Lung (tissue), 12 donors: ENCODE results near the gene MARCHF9. TPM values are rescaled to one million over a fixed set of nuclear protein-coding genes. Genes with fewer than 3 reads are reported as not detected.
"Not testable (repeated sequence)": the region's sequence is repeated elsewhere in the genome, so short reads cannot be mapped to it uniquely, and the experiment has no call there.

Source experiments
- ATAC-seq: fragments of 200-7000 bp; cut with Tn5 transposase; one replicate; pipeline ENCODE4 v1.9.1; 2020; ENCODE audit warnings: moderate number of reproducible peaks; ENCODE audit not compliant: insufficient read depth, low FRiP score
- DNase-seq, 3 donors: peaks; one replicate each; pipeline ENCODE4 v3.0.0-alpha.2; 2013 to 2017
- H3K27ac ChIP-seq, 2 donors: one replicate each; pipeline ENCODE4 v1.5.1; 2013; ENCODE audit warnings: mild to moderate bottlenecking in 2 of 2, moderate library complexity in 2 of 2, control low read depth in 1 of 2, inconsistent platforms in 1 of 2, low read depth in 1 of 2, low read length in 1 of 2
- H3K27me3 ChIP-seq, 3 donors: one replicate each; pipeline ENCODE4 v1.5.1; 2013; ENCODE audit warnings: low read length in 2 of 3; ENCODE audit not compliant: control insufficient read depth in 3 of 3, insufficient read depth in 3 of 3
- H3K36me3 ChIP-seq, 4 donors: one replicate each; pipeline ENCODE4 v1.5.1; 2013; ENCODE audit warnings: low read length in 4 of 4, mild to moderate bottlenecking in 1 of 4, moderate library complexity in 1 of 4; ENCODE audit not compliant: control insufficient read depth in 4 of 4, insufficient read depth in 4 of 4
- H3K4me1 ChIP-seq, 5 donors: one replicate each; pipeline ENCODE4 v1.5.1; 2013; ENCODE audit warnings: low read length in 5 of 5, mild to moderate bottlenecking in 2 of 5, moderate library complexity in 1 of 5; ENCODE audit not compliant: control insufficient read depth in 5 of 5, insufficient read depth in 5 of 5
- H3K4me3 ChIP-seq: one replicate; pipeline ENCODE4 v1.5.1; 2013; ENCODE audit warnings: mild to moderate bottlenecking, control low read depth, moderate library complexity
- H3K9ac ChIP-seq, 2 donors: one replicate each; pipeline ENCODE4 v1.5.1; 2013; ENCODE audit warnings: low read length in 2 of 2, control low read depth in 1 of 2; ENCODE audit not compliant: insufficient read depth in 1 of 2
- H3K9me3 ChIP-seq, 4 donors: one replicate each; pipeline ENCODE4 v1.5.1; 2013; ENCODE audit warnings: low read length in 3 of 4, mild to moderate bottlenecking in 1 of 4, moderate library complexity in 1 of 4; ENCODE audit not compliant: control insufficient read depth in 4 of 4, insufficient read depth in 3 of 4
- WGBS, 2 donors: extraction: QIAGEN DNeasy Blood & Tissue Kit; methylation state at CpG; one replicate each; pipeline ENCODE4 v1.1.7; 2013; 5-methylcytosine and 5-hydroxymethylcytosine counted together
- polyA plus RNA-seq, 2 donors: library from polyadenylated mRNA; stranded (reverse); fragments of 200-250 nt; gene quantifications; one replicate each; pipeline ENCODE4 v1.2.1, GENCODE V29; 2013
- total RNA-seq, 2 donors: library from RNA; depleted of rRNA in 1 of 2; stranded (reverse); fragments of >200 nt in 1 of 2; gene quantifications; one replicate each; pipeline ENCODE4 v1.2.1, GENCODE V29; 2014 to 2021
- TF ChIP-seq, protein P1 (sequence below): IDR thresholded peaks from 2 replicates; pipeline ENCODE4 v1.5.1; 2012; ENCODE audit warnings: mild to moderate bottlenecking; ENCODE audit errors: control extremely low read depth, extremely low read depth
- donor health status: control.
- donor health status: control.
- donor health status: Bipolar disorder and iron deficiency.
- donor health status: healthy.
- donor health status: DM: yes; HTN: yes; CAD: no.

MARCHF9 gene
- total and polyA plus RNA-seq, 4 donors = 12.1 to 31.1 (median 18.5) TPM

DNA sequence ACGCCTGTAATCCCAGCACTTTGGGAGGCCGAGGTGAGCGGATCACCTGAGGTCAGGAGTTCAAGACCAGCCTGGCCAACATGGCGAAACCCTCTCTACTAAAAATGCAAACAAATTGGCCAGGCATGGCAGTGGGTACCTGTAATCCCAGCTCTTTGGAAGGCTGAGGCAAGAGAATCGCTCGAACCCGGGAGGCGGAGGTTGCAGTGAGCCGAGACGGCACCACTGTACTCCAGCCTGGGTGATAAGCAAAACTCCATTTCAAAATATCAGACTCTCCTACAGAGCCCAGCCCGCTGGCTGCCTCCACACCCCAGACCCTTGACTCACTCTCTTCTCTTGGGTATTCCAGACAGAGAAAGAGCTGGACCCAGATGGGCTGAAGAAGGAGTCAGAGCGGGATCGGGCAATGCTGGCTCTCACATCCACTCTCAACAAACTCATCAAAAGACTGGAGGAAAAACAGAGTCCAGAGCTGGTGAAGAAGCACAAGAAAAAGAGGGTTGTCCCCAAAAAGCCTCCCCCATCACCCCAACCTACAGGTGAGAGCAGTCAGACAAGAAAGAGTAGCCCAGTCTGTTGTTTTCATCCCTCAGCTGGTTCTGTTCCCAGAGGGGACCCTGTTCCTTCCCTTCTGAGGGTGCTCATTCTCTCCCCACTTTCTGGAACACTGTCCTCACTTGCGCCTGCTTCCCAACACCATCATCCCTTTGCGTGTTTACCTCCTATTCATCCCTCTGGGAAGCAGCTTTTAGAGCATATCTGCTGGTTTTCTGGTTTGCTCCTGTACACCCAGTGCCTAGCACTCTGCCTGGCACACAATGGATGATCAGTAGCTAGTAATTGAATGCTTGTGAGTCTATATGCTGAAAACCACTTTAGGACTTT is 36.0 kb upstream of the MARCHF9 start:
- no peak for ATAC-seq

DNA sequence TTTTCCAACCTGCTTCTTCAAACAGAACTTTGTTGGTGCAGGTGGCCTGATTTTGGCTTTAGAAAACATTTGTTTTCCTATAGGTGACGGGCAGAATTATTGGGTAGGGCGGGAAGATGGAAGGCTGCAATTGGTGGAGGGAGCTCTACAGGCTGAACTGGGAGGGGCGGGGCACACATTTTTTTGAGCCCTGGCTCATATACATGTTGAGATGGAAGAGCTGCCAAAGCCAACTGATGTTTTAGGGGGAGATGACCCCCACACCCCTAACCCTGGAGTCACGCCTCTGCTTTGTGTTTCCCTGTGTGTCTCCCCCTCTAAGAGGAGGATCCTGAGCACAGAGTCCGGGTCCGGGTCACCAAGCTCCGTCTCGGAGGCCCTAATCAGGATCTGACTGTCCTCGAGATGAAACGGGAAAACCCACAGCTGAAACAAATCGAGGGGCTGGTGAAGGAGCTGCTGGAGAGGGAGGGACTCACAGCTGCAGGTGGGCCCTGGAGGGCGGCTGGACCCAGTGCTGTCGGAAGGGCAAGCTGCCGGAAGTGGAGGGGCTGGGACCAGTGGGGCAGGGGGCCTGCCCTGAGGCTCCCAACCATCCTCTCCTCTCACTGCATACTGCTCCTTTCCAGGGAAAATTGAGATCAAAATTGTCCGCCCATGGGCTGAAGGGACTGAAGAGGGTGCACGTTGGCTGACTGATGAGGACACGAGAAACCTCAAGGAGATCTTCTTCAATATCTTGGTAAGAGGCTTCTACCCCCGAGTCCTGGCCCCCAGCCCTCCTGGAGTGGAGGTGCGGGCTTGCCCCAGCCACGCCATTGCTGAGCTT is 34.9 kb upstream of the MARCHF9 start:
- Histone ChIP-seq H3K27me3 (peaks cover 0 to 3% (median 2%) of the 10 kb centered on the region in 3 donors), H3K27ac (no peak overlapping the region), H3K9me3 (peaks cover 0 to 2% (median 0%) of the 10 kb centered on the region in 4 donors), H3K36me3 (peaks cover 20 to 56% (median 31%) of the 10 kb centered on the region in 4 donors), H3K9ac (no peak overlapping the region), H3K4me1 (peaks cover 0 to 5% (median 0%) of the 10 kb centered on the region in 5 donors), H3K4me3 (no peak overlapping the region)
- DNase-seq (no peak), ATAC-seq (no peak)
- 95% methylated on average over 20 of the region's 20 CpGs for WGBS, 2 donors
- TF ChIP-seq, protein P1, sequence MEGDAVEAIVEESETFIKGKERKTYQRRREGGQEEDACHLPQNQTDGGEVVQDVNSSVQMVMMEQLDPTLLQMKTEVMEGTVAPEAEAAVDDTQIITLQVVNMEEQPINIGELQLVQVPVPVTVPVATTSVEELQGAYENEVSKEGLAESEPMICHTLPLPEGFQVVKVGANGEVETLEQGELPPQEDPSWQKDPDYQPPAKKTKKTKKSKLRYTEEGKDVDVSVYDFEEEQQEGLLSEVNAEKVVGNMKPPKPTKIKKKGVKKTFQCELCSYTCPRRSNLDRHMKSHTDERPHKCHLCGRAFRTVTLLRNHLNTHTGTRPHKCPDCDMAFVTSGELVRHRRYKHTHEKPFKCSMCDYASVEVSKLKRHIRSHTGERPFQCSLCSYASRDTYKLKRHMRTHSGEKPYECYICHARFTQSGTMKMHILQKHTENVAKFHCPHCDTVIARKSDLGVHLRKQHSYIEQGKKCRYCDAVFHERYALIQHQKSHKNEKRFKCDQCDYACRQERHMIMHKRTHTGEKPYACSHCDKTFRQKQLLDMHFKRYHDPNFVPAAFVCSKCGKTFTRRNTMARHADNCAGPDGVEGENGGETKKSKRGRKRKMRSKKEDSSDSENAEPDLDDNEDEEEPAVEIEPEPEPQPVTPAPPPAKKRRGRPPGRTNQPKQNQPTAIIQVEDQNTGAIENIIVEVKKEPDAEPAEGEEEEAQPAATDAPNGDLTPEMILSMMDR = no peak

More for the DNA sequence above, 36.0 kb upstream of the MARCHF9 start:
- Histone ChIP-seq H3K4me3 (no peak overlapping the region), H3K36me3 (peaks cover 25 to 60% (median 31%) of the 10 kb centered on the region in 4 donors), H3K9me3 (peaks cover 0 to 2% (median 0%) of the 10 kb centered on the region in 4 donors), H3K9ac (no peak overlapping the region), H3K4me1 (peaks cover 0 to 5% (median 0%) of the 10 kb centered on the region in 5 donors), H3K27ac (no peak overlapping the region), H3K27me3 (no peaks in the 10 kb centered on the region)
- 96 to 98% methylated on average over 15 of the region's 15 CpGs for WGBS, 2 donors
- DNase-seq = no peak
- TF ChIP-seq, protein P1 = no peak

DNA sequence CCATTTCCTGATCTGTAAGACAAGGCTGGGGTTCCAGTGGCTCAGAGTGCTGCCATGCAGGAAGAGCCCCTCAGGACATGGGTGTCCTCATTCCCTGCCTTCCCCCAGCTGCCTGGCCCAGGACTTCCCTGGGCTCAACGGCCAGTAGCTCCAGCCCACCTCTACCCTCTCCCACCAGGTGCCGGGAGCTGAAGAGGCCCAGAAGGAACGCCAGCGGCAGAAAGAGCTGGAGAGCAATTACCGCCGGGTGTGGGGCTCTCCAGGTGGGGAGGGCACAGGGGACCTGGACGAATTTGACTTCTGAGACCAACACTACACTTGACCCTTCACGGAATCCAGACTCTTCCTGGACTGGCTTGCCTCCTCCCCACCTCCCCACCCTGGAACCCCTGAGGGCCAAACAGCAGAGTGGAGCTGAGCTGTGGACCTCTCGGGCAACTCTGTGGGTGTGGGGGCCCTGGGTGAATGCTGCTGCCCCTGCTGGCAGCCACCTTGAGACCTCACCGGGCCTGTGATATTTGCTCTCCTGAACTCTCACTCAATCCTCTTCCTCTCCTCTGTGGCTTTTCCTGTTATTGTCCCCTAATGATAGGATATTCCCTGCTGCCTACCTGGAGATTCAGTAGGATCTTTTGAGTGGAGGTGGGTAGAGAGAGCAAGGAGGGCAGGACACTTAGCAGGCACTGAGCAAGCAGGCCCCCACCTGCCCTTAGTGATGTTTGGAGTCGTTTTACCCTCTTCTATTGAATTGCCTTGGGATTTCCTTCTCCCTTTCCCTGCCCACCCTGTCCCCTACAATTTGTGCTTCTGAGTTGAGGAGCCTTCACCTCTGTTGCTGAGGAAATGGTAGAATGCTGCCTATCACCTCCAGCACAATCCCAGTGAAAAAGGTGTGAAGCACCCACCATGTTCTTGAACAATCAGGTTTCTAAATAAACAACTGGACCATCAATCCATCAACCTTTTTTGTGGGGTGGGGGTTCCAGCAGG is 34.0 kb upstream of the MARCHF9 start:
- H3K9me3 ChIP-seq = peaks cover 0 to 2% (median 0%) of the 10 kb centered on the region in 4 donors
- H3K4me3 ChIP-seq = no peak overlapping the region
- DNase-seq = no peak
- no peak for ATAC-seq
- H3K36me3 ChIP-seq = peaks cover 17 to 50% (median 28%) of the 10 kb centered on the region in 4 donors
- H3K9ac ChIP-seq = no peak overlapping the region
- TF ChIP-seq, protein P1 = no peak
- no peak overlapping the region for H3K27ac ChIP-seq
- peaks cover 0 to 6% (median 0%) of the 10 kb centered on the region in 5 donors for H3K4me1 ChIP-seq
- H3K27me3 ChIP-seq = peaks cover 0 to 7% (median 4%) of the 10 kb centered on the region in 3 donors
- 85 to 92% methylated on average over 11 of the region's 11 CpGs for WGBS, 2 donors

DNA sequence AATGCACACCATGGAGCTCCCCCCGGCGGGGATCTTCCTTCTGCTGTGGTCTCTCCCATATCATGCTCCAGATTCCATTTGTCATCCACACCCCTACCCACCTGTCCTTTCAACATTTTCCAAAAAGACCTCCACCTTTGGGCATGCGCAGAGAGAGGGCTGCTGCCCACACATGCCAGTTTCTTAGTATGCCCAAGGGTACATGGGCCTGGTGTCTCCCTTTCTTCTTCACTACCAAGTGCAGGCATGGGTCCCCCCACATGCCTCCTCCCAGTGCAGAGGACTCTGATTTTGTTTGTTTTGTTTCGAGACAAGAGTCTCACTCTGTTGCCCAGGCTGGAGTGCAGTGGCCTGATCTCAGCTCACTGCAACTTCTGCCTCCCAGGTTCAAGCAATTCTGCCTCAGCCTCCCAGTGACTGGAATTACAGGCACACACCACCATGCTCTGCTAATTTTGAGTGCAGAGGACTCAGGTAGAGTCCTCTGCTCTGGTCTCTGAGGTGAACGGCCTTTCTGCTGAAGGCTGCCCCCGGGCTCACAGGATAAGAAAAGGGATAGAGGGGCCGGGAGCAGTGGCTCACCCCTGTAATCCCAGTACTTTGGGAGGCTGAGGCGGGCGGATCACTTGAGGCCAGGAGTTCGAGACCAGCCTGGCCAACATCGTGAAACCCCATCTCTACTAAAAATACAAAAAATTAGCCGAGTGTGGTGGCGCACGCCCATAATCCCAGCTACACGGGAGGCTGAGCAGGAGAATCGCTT is 32.9 kb upstream of the MARCHF9 start:
- 95 to 96% methylated on average over 16 of the region's 16 CpGs for WGBS, 2 donors
- H3K36me3 ChIP-seq = peaks cover 14 to 40% (median 24%) of the 10 kb centered on the region in 4 donors
- not testable (repeated sequence) for H3K27ac ChIP-seq, H3K4me3 ChIP-seq, H3K9me3 ChIP-seq, H3K9ac ChIP-seq, ATAC-seq, DNase-seq
- peaks cover 0 to 15% (median 6%) of the 10 kb centered on the region in 3 donors for H3K27me3 ChIP-seq
- H3K4me1 ChIP-seq = peaks cover 0 to 18% (median 0%) of the 10 kb centered on the region in 5 donors
